Parathyroid adenoma (tissue), 2 donors: ENCODE measurements around the gene TPP2.

Source experiments
- H2AFZ ChIP-seq: fragments of 300-600 bp; sonication (generic); one replicate; pipeline ENCODE4 v1.7.0; 2017; ENCODE audit warnings: antibody characterized with exemption, mild to moderate bottlenecking
- H3K27ac ChIP-seq: fragments of 300-600 bp; sonication (generic); one replicate; pipeline ENCODE4 v1.7.0; 2017
- H3K27me3 ChIP-seq: fragments of 300-600 bp; sonication (generic); one replicate; pipeline ENCODE4 v1.7.0; 2017; ENCODE audit warnings: low read length; ENCODE audit not compliant: control insufficient read depth, insufficient read depth
- H3K36me3 ChIP-seq: fragments of 300-600 bp; sonication (generic); one replicate; pipeline ENCODE4 v1.7.0; 2017; ENCODE audit warnings: low read length; ENCODE audit not compliant: control insufficient read depth, insufficient read depth
- H3K4me1 ChIP-seq: fragments of 300-600 bp; sonication (generic); one replicate; pipeline ENCODE4 v1.7.0; 2017; ENCODE audit warnings: control low read depth
- H3K4me2 ChIP-seq: fragments of 300-600 bp; sonication (generic); one replicate; pipeline ENCODE4 v1.7.0; 2017; ENCODE audit warnings: low read length
- H3K4me3 ChIP-seq: fragments of 300-600 bp; sonication (generic); one replicate; pipeline ENCODE4 v1.7.0; 2017; ENCODE audit warnings: low read depth, low read length
- H3K79me2 ChIP-seq: fragments of 300-600 bp; sonication (generic); one replicate; pipeline ENCODE4 v1.7.0; 2017; ENCODE audit warnings: control low read depth
- H3K9ac ChIP-seq: fragments of 300-600 bp; sonication (generic); one replicate; pipeline ENCODE4 v1.7.0; 2017; ENCODE audit warnings: mild to moderate bottlenecking
- H3K9me3 ChIP-seq: fragments of 300-600 bp; sonication (generic); one replicate; pipeline ENCODE4 v1.7.0; 2017; ENCODE audit warnings: low read length; ENCODE audit not compliant: control insufficient read depth
- CTCF ChIP-seq: fragments of 300-600 bp; sonication (generic); IDR thresholded peaks from one replicate; pipeline ENCODE4 v1.7.0; 2017; ENCODE audit warnings: antibody characterized with exemption, mild to moderate bottlenecking
- donor health status: primary hyperparathyroidism.

The TPP2 gene

GRCh38 chr13:102696465-102696864 is 99.7 kb downstream of the TPP2 start:
- H3K79me2 ChIP-seq, result no peaks in the 10 kb centered on the region
- no peaks in the 10 kb centered on the region for H3K27me3 ChIP-seq
- no peak overlapping the region for H3K27ac ChIP-seq
- H3K4me1 ChIP-seq, result no peaks in the 10 kb centered on the region
- H3K36me3 ChIP-seq, result no peaks in the 10 kb centered on the region
- no peak for TF ChIP-seq CTCF
- no peak overlapping the region for H3K9ac ChIP-seq
- H2AFZ ChIP-seq, result no peak overlapping the region
- no peak overlapping the region for H3K4me2 ChIP-seq
- peaks cover 3% of the 10 kb centered on the region for H3K9me3 ChIP-seq
- H3K4me3 ChIP-seq, result no peak overlapping the region

GRCh38 chr13:102697264-102697663 is 100.5 kb downstream of the TPP2 start:
- no peak overlapping the region for H2AFZ ChIP-seq
- H3K4me1 ChIP-seq, result no peaks in the 10 kb centered on the region
- no peaks in the 10 kb centered on the region for H3K27me3 ChIP-seq
- TF ChIP-seq CTCF, result no peak
- H3K9me3 ChIP-seq, result peaks cover 3% of the 10 kb centered on the region
- no peak overlapping the region for H3K4me3 ChIP-seq
- no peak overlapping the region for H3K4me2 ChIP-seq
- H3K36me3 ChIP-seq, result no peaks in the 10 kb centered on the region
- H3K9ac ChIP-seq, result no peak overlapping the region
- H3K79me2 ChIP-seq, result no peaks in the 10 kb centered on the region
- H3K27ac ChIP-seq, result no peak overlapping the region

GRCh38 chr13:102697929-102698648 is 101.3 kb downstream of the TPP2 start:
- TF ChIP-seq CTCF, result no peak
- Histone ChIP-seq H2AFZ (no peak overlapping the region), H3K79me2 (no peaks in the 10 kb centered on the region), H3K9ac (no peak overlapping the region), H3K36me3 (no peaks in the 10 kb centered on the region), H3K4me3 (no peak overlapping the region), H3K4me1 (no peaks in the 10 kb centered on the region), H3K4me2 (no peak overlapping the region), H3K27me3 (no peaks in the 10 kb centered on the region), H3K9me3 (peaks cover 3% of the 10 kb centered on the region), H3K27ac (no peak overlapping the region)

GRCh38 chr13:102698649-102698980 is 101.8 kb downstream of the TPP2 start:
- Histone ChIP-seq H3K4me1 (no peaks in the 10 kb centered on the region), H3K27ac (no peak overlapping the region), H3K4me2 (no peak overlapping the region)

More at GRCh38 chr13:102698649-102698980, 101.8 kb downstream of the TPP2 start:
- H2AFZ ChIP-seq, result no peak overlapping the region
- H3K9ac ChIP-seq, result no peak overlapping the region
- no peak overlapping the region for H3K4me3 ChIP-seq
- TF ChIP-seq CTCF, result no peak
- H3K27me3 ChIP-seq, result no peaks in the 10 kb centered on the region
- no peaks in the 10 kb centered on the region for H3K79me2 ChIP-seq
- peaks cover 3% of the 10 kb centered on the region for H3K9me3 ChIP-seq
- H3K36me3 ChIP-seq, result no peaks in the 10 kb centered on the region
